ENCODE data around the gene SYT3. TPM values are rescaled to one million over a fixed set of nuclear protein-coding genes. Genes with fewer than 3 reads are reported as not detected.

Gene SYT3
- total and polyA plus RNA-seq, 4 donors: not detected

DNA sequence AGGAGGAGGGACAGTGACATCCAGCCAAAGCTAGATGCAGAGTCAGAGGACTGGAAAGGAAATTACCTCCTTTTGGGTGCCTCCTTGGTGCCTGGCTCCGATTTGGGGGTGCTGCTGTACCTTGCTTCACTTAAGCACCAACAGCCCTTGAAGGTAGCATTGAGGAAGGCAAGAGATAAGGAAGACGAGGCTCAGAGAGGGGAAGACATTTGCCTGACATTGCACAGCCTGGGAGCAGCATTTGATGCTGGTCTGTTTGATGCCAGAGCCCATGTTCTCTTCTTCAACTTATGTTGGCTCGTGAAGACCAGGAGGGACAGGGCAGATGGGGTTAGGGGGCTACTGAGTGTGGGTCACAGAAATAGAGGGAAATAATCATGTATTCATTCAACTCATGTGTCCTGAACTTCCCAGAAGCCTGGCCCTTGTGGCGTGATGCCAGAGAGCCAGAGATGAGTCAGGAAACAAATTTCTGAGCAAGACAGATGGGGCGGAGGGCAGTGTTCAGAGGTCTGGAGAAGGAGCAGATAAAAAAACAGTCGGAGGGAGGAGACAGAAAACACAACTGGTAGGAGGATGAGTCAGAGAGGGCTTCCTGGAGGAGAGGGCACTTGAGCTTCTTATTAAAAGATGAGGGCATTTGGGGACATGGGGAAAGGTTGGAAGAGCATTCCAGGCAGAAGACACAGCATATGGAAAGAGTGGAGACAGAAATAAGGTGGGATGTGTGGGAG is 6.6 kb upstream of the SYT3 start:
- H3K27ac ChIP-seq (ENCODE audit: low read depth in 1 of 2, low read length in 2 of 2): no peak overlapping the region
- TF ChIP-seq FOXA2 (IDR thresholded peaks at IDR 0.05): no peak
- TF ChIP-seq, protein P1, sequence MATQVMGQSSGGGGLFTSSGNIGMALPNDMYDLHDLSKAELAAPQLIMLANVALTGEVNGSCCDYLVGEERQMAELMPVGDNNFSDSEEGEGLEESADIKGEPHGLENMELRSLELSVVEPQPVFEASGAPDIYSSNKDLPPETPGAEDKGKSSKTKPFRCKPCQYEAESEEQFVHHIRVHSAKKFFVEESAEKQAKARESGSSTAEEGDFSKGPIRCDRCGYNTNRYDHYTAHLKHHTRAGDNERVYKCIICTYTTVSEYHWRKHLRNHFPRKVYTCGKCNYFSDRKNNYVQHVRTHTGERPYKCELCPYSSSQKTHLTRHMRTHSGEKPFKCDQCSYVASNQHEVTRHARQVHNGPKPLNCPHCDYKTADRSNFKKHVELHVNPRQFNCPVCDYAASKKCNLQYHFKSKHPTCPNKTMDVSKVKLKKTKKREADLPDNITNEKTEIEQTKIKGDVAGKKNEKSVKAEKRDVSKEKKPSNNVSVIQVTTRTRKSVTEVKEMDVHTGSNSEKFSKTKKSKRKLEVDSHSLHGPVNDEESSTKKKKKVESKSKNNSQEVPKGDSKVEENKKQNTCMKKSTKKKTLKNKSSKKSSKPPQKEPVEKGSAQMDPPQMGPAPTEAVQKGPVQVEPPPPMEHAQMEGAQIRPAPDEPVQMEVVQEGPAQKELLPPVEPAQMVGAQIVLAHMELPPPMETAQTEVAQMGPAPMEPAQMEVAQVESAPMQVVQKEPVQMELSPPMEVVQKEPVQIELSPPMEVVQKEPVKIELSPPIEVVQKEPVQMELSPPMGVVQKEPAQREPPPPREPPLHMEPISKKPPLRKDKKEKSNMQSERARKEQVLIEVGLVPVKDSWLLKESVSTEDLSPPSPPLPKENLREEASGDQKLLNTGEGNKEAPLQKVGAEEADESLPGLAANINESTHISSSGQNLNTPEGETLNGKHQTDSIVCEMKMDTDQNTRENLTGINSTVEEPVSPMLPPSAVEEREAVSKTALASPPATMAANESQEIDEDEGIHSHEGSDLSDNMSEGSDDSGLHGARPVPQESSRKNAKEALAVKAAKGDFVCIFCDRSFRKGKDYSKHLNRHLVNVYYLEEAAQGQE (IDR thresholded peaks at IDR 0.05): no peak
- TF ChIP-seq RXRA (IDR thresholded peaks at IDR 0.05): no peak
- TF ChIP-seq, protein P2, sequence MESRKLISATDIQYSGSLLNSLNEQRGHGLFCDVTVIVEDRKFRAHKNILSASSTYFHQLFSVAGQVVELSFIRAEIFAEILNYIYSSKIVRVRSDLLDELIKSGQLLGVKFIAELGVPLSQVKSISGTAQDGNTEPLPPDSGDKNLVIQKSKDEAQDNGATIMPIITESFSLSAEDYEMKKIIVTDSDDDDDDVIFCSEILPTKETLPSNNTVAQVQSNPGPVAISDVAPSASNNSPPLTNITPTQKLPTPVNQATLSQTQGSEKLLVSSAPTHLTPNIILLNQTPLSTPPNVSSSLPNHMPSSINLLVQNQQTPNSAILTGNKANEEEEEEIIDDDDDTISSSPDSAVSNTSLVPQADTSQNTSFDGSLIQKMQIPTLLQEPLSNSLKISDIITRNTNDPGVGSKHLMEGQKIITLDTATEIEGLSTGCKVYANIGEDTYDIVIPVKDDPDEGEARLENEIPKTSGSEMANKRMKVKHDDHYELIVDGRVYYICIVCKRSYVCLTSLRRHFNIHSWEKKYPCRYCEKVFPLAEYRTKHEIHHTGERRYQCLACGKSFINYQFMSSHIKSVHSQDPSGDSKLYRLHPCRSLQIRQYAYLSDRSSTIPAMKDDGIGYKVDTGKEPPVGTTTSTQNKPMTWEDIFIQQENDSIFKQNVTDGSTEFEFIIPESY (IDR thresholded peaks at IDR 0.05): no peak
- TF ChIP-seq EGR1 (IDR thresholded peaks at IDR 0.05; ENCODE audit: low read depth in 2 of 2): no peak
- no peak for TF ChIP-seq FOXA1 (IDR thresholded peaks at IDR 0.05)
- TF ChIP-seq JUND (IDR thresholded peaks at IDR 0.05): no peak
- 44% methylated on average over 6 of the region's 6 CpGs for WGBS
- DNase-seq (ENCODE audit: low spot score): no peak
- no peaks in the 10 kb centered on the region for H3K36me3 ChIP-seq (ENCODE audit: control insufficient read depth in 4 of 4, insufficient read depth in 3 of 4, low read depth in 1 of 4, low read length in 3 of 4)
- no peaks in the 10 kb centered on the region for H3K4me1 ChIP-seq (ENCODE audit: control insufficient read depth in 4 of 4, insufficient read depth in 4 of 4, low read length in 3 of 4)
- no peaks in the 10 kb centered on the region for H3K9me3 ChIP-seq (ENCODE audit: control insufficient read depth in 4 of 4, low read length in 3 of 4)
- peaks cover 0 to 4% (median 2%) of the 10 kb centered on the region in 4 donors for H3K27me3 ChIP-seq (ENCODE audit: control insufficient read depth in 4 of 4, insufficient read depth in 4 of 4, low read length in 3 of 4)
- H3K4me3 ChIP-seq (ENCODE audit: low read depth in 1 of 3, low read length in 3 of 3): no peak overlapping the region
- H3K9ac ChIP-seq (ENCODE audit: low read depth in 1 of 2, low read length in 2 of 2): no peak overlapping the region

DNA sequence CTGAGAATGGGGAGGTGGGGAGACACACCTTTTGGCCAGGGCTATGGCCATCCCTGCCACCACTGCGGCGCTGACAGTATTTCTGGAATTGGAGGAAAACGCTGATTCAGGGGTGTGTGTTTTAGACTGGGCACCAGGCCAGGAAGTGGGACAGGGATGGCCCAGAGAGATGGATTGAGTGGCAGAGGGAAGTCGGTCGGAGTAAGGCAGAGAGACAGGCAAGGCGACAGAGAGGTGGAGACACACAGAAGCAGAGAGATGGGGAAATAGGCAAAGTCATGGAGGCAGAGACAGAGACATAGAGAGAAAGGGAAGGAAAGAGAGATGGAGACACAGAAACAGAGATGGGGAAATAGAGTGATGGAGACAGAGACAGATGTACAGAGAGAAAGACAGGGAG is 5.4 kb upstream of the SYT3 start:
- Histone ChIP-seq H3K27me3 (ENCODE audit: control insufficient read depth in 4 of 4, insufficient read depth in 4 of 4, low read length in 3 of 4) (peaks cover 0 to 4% (median 2%) of the 10 kb centered on the region in 4 donors), H3K9me3 (ENCODE audit: control insufficient read depth in 4 of 4, low read length in 3 of 4) (no peaks in the 10 kb centered on the region), H3K36me3 (ENCODE audit: control insufficient read depth in 4 of 4, insufficient read depth in 3 of 4, low read depth in 1 of 4, low read length in 3 of 4) (no peaks in the 10 kb centered on the region), H3K9ac (ENCODE audit: low read depth in 1 of 2, low read length in 2 of 2) (no peak overlapping the region), H3K27ac (ENCODE audit: low read depth in 1 of 2, low read length in 2 of 2) (no peak overlapping the region), H3K4me1 (ENCODE audit: control insufficient read depth in 4 of 4, insufficient read depth in 4 of 4, low read length in 3 of 4) (no peaks in the 10 kb centered on the region), H3K4me3 (ENCODE audit: low read depth in 1 of 3, low read length in 3 of 3) (no peak overlapping the region)
- no peak for DNase-seq (ENCODE audit: low spot score)
- 66% methylated on average over 6 of the region's 6 CpGs for WGBS
- no peak for TF ChIP-seq FOXA2 (IDR thresholded peaks at IDR 0.05)
- no peak for TF ChIP-seq NR2F2 (IDR thresholded peaks at IDR 0.05)
- TF ChIP-seq, protein P3, sequence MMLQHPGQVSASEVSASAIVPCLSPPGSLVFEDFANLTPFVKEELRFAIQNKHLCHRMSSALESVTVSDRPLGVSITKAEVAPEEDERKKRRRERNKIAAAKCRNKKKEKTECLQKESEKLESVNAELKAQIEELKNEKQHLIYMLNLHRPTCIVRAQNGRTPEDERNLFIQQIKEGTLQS (IDR thresholded peaks at IDR 0.05): no peak
- no peak for TF ChIP-seq EGR1 (IDR thresholded peaks at IDR 0.05; ENCODE audit: low read depth in 2 of 2)
- TF ChIP-seq TAF1 (conservative IDR thresholded peaks at IDR 0.05): no peak
- TF ChIP-seq HNF4G (IDR thresholded peaks at IDR 0.05): no peak
- TF ChIP-seq, protein P4, sequence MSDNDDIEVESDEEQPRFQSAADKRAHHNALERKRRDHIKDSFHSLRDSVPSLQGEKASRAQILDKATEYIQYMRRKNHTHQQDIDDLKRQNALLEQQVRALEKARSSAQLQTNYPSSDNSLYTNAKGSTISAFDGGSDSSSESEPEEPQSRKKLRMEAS (IDR thresholded peaks at IDR 0.05): no peak
- TF ChIP-seq GABPA (IDR thresholded peaks at IDR 0.05 in 1 of 2, conservative IDR thresholded peaks at IDR 0.05 in 1 of 2): no peak
- no peak for TF ChIP-seq JUND (IDR thresholded peaks at IDR 0.05)
- TF ChIP-seq, protein P1 (IDR thresholded peaks at IDR 0.05): no peak
